Neural cell (in vitro differentiated cells): Measurements from ENCODE around the gene IL1RAP.

ENCODE experiments used
- CTCF ChIP-seq: fragments of 450-650 bp; IDR thresholded peaks from 2 replicates; pipeline ENCODE4 v1.5.1; 2014; ENCODE audit warnings: antibody characterized with exemption, mild to moderate bottlenecking, moderate library complexity; ENCODE audit not compliant: poor library complexity, severe bottlenecking
- EZH2 ChIP-seq: fragments of 200-600, 300-800 bp; shearing (Covaris generic), sonication (generic); IDR thresholded peaks from 2 replicates; pipeline ENCODE4 v1.6.1; 2014; ENCODE audit warnings: antibody characterized with exemption, low read length, borderline replicate concordance, mild to moderate bottlenecking; ENCODE audit not compliant: insufficient read depth, poor library complexity, severe bottlenecking
- POLR2AphosphoS5 ChIP-seq: IDR thresholded peaks from 2 replicates; pipeline ENCODE4 v1.6.1; 2012
- RAD21 ChIP-seq: fragments of 450-650 bp; conservative IDR thresholded peaks from 2 replicates; pipeline ENCODE4 v1.6.1; 2014; ENCODE audit warnings: antibody characterized with exemption, mild to moderate bottlenecking, moderate library complexity
- REST ChIP-seq: IDR thresholded peaks from 2 replicates; pipeline ENCODE4 v1.6.1; 2012; ENCODE audit warnings: borderline replicate concordance
- TAF1 ChIP-seq: IDR thresholded peaks from 2 replicates; pipeline ENCODE4 v1.6.1; 2012; ENCODE audit warnings: low read depth

- no peak for TF ChIP-seq CTCF
- no peak for TF ChIP-seq POLR2AphosphoS5
- TF ChIP-seq REST: no peak
- TF ChIP-seq EZH2: no peak
- TF ChIP-seq TAF1: no peak
- TF ChIP-seq RAD21: no peak
Observed at GRCh38 chr3:190699776-190700175, 185.9 kb downstream of the IL1RAP start.
